Panc1 (cell line): ENCODE measurements around the gene MXD4. TPM values are rescaled to one million over a fixed set of nuclear protein-coding genes. Genes with fewer than 3 reads are reported as not detected.

ENCODE experiments used
- ATAC-seq: fragments of 200-7000 bp; cut with Tn5 transposase; 2 replicates; pipeline ENCODE4 v1.9.1; 2020; ENCODE audit warnings: mild to moderate bottlenecking, moderate library complexity
- BruUV-seq: library from RNA; stranded (reverse); fragments of 400-500 nt; replicated peaks from 2 replicates; lab custom pipeline; 2021; lab: Mats Ljungman, UMichigan
- CTCF ChIA-PET: fragments of 300-600 bp; sonication (Branson Sonifier 250); formaldehyde crosslinking; loops from one replicate; lab custom pipeline; 2022; ENCODE audit warnings: antibody characterized with exemption; lab: Charles Lee
- POLR2A ChIA-PET: fragments of 300-600 bp; sonication (Branson Sonifier 250); formaldehyde crosslinking; loops from one replicate; lab custom pipeline; 2022; ENCODE audit warnings: antibody characterized with exemption; lab: Charles Lee
- DNase-seq: peaks from one replicate; pipeline ENCODE4 v3.0.0-alpha.2; 2010; ENCODE audit warnings: low read depth, low spot score
- H3K27ac ChIP-seq: 2 replicates; pipeline ENCODE4 v1.5.1; 2011; ENCODE audit warnings: mild to moderate bottlenecking, low read length, inconsistent platforms
- H3K27me3 ChIP-seq: fragments of 200-500 bp; sonication (Bioruptor generic); 2 replicates; pipeline ENCODE4 v1.6.0; 2014; ENCODE audit warnings: low read length, inconsistent platforms; ENCODE audit not compliant: control insufficient read depth, insufficient read depth
- H3K36me3 ChIP-seq: fragments of 200-500 bp; sonication (Bioruptor generic); 2 replicates; pipeline ENCODE4 v1.5.1; 2014; ENCODE audit warnings: inconsistent platforms, mild to moderate bottlenecking, low read length, moderate library complexity; ENCODE audit not compliant: control insufficient read depth, insufficient read depth
- H3K4me1 ChIP-seq: 2 replicates; pipeline ENCODE4 v1.5.1; 2011; ENCODE audit warnings: inconsistent platforms, mild to moderate bottlenecking, low read length, moderate library complexity; ENCODE audit not compliant: control insufficient read depth, insufficient read depth
- H3K4me3 ChIP-seq, 2 experiments: 2 replicates each; pipeline ENCODE4 v1.5.1; 2011 to 2012; ENCODE audit warnings: low read depth in 2 of 2, low read length in 2 of 2, mild to moderate bottlenecking in 2 of 2, inconsistent platforms in 1 of 2, moderate library complexity in 1 of 2
- H3K9me3 ChIP-seq: fragments of 200-500 bp; sonication (Bioruptor generic); 2 replicates; pipeline ENCODE4 v1.5.1; 2014; ENCODE audit warnings: low read depth, mild to moderate bottlenecking, inconsistent platforms, low read length, moderate library complexity; ENCODE audit not compliant: control insufficient read depth, insufficient read depth
- CTCF ChIP-seq: fragments of 450-650 bp; IDR thresholded peaks from 2 replicates; pipeline ENCODE4 v1.5.1; 2017; ENCODE audit warnings: mild to moderate bottlenecking
- POLR2AphosphoS5 ChIP-seq: IDR thresholded peaks from 2 replicates; pipeline ENCODE4 v1.6.1; 2012; ENCODE audit warnings: mild to moderate bottlenecking, low read depth, low read length, moderate library complexity
- REST ChIP-seq, 2 experiments: IDR thresholded peaks; 2 replicates each; pipeline ENCODE4 v1.6.1; 2011 to 2012; ENCODE audit warnings: low read depth in 2 of 2, control low read depth in 1 of 2, low read length in 1 of 2, mild to moderate bottlenecking in 1 of 2, moderate library complexity in 1 of 2; ENCODE audit not compliant: insufficient read depth in 1 of 2
- SIN3A ChIP-seq: IDR thresholded peaks from 2 replicates; pipeline ENCODE4 v1.6.1; 2012; ENCODE audit warnings: low read depth, mild to moderate bottlenecking, low read length, moderate library complexity, borderline replicate concordance; ENCODE audit not compliant: insufficient read depth
- TCF7L2 ChIP-seq: IDR thresholded peaks from 2 replicates; pipeline ENCODE4 v1.6.1; 2011; ENCODE audit warnings: mild to moderate bottlenecking, low read depth, low read length, inconsistent platforms
- in situ Hi-C: cut with HindIII; loops from 2 replicates; pipeline ENCODE4 v1.10.0; 2016; ENCODE audit warnings: low sequenced_read_pairs, low pct_unique_long_range_greater_than_20kb
- intact Hi-C: fragments of 100-400 bp; cut with micrococcal nuclease; formaldehyde crosslinking; loops from one replicate; pipeline ENCODE4 v1.10.0; 2022; ENCODE audit not compliant: unreplicated experiment
- total RNA-seq: library from RNA; stranded (reverse); gene quantifications from one replicate; pipeline ENCODE4 v1.2.1, GENCODE V29; 2021; ENCODE audit not compliant: unreplicated experiment

Gene MXD4
- total RNA-seq, 1 experiment from 2014 or later: 32.7 TPM

GRCh38 chr4:2284934-2285612 is 23.2 kb upstream of the MXD4 start:
- BruUV-seq: no TSS peak
- POLR2A ChIA-PET: no interaction called here
- no peak for TF ChIP-seq POLR2AphosphoS5
- TF ChIP-seq SIN3A: no peak
- no peak for TF ChIP-seq TCF7L2
- no peak for TF ChIP-seq CTCF
- TF ChIP-seq REST (IDR thresholded peaks at IDR 0.05; ENCODE audit: insufficient read depth in 1 of 2, low read depth in 2 of 2, low read length in 1 of 2): no peak
- no peak overlapping the region for H3K4me3 ChIP-seq
- H3K27ac ChIP-seq: no peak overlapping the region
- intact Hi-C loops: no loop called here
- in situ Hi-C loops: no loop called here
- H3K36me3 ChIP-seq: no peaks in the 10 kb centered on the region
- ATAC-seq: peak; percentile 23; the same call in 1 of the 2 replicates
- H3K27me3 ChIP-seq: no peaks in the 10 kb centered on the region
- H3K4me1 ChIP-seq: no peaks in the 10 kb centered on the region
- DNase-seq: no peak
- CTCF ChIA-PET: no interaction called here
- no peaks in the 10 kb centered on the region for H3K9me3 ChIP-seq

GRCh38 chr4:2284161-2284933 is 22.4 kb upstream of the MXD4 start:
- no peak for ATAC-seq
- in situ Hi-C loops: no loop called here

More at GRCh38 chr4:2284161-2284933, 22.4 kb upstream of the MXD4 start:
- no peaks in the 10 kb centered on the region for H3K4me1 ChIP-seq
- no peak overlapping the region for H3K27ac ChIP-seq
- H3K4me3 ChIP-seq: no peak overlapping the region
- POLR2A ChIA-PET: no interaction called here
- no TSS peak for BruUV-seq
- CTCF ChIA-PET: no interaction called here
- intact Hi-C loops: no loop called here
- H3K9me3 ChIP-seq: no peaks in the 10 kb centered on the region
- no peak for DNase-seq
- H3K27me3 ChIP-seq: no peaks in the 10 kb centered on the region
- TF ChIP-seq SIN3A (no peak), TCF7L2 (no peak), POLR2AphosphoS5 (no peak), CTCF (no peak), REST (IDR thresholded peaks at IDR 0.05; ENCODE audit: insufficient read depth in 1 of 2, low read depth in 2 of 2, low read length in 1 of 2) (no peak)
- H3K36me3 ChIP-seq: no peaks in the 10 kb centered on the region
